Thoracic aorta (tissue), 2 donors: ENCODE results near the gene FGD4. TPM values are rescaled to one million over a fixed set of nuclear protein-coding genes. Genes with fewer than 3 reads are reported as not detected.
"Not testable (repeated sequence)": the region's sequence is repeated elsewhere in the genome, so short reads cannot be mapped to it uniquely, and the experiment has no call there.

Experiments
- ATAC-seq: fragments of 150-250 bp; one replicate; pipeline ENCODE4 v1.8.0; 2017; ENCODE audit warnings: low read depth; ENCODE audit not compliant: insufficient number of reproducible peaks, low FRiP score
- DNase-seq: peaks from one replicate; pipeline ENCODE4 v3.0.0-alpha.2; 2020; ENCODE audit warnings: low spot score
- H3K27ac ChIP-seq, 2 donors: fragments of 200-600 bp; sonication (generic); 1 replicate in 1 of 2; 2 replicates in 1 of 2; pipeline ENCODE4 v1.5.1; 2016; ENCODE audit warnings: mild to moderate bottlenecking in 2 of 2, moderate library complexity in 2 of 2
- H3K27me3 ChIP-seq: fragments of 200-600 bp; sonication (generic); replicated peaks from 2 replicates; pipeline ENCODE4 v1.6.0; 2016; ENCODE audit warnings: mild to moderate bottlenecking; ENCODE audit not compliant: insufficient read depth
- H3K36me3 ChIP-seq: fragments of 200-600 bp; sonication (generic); one replicate; pipeline ENCODE4 v1.5.1; 2016
- H3K4me1 ChIP-seq, 2 donors: fragments of 200-600 bp; sonication (generic); 1 replicate in 1 of 2; 2 replicates in 1 of 2; pipeline versions ENCODE4 v1.5.1 to v1.6.0; 2016; ENCODE audit warnings: low read depth in 2 of 2, mild to moderate bottlenecking in 1 of 2; ENCODE audit not compliant: control insufficient read depth in 1 of 2
- H3K4me3 ChIP-seq: fragments of 200-600 bp; sonication (generic); 2 replicates; pipeline ENCODE4 v1.5.1; 2016; ENCODE audit warnings: mild to moderate bottlenecking
- H3K9me3 ChIP-seq: fragments of 200-600 bp; sonication (generic); 2 replicates; pipeline ENCODE4 v1.5.1; 2016
- CTCF ChIP-seq: fragments of 200-600 bp; sonication (generic); IDR thresholded peaks from one replicate; pipeline ENCODE4 v1.5.1; 2019; ENCODE audit warnings: antibody characterized with exemption
- total RNA-seq, 2 donors: library from RNA; depleted of rRNA; stranded (reverse); fragments of >200 nt; gene quantifications; one replicate each; pipeline versions ENCODE4 v1.1.0 to v1.2.3, GENCODE V29; 2016

Gene FGD4
- total RNA-seq, 2 donors from 2014 or later = 52.7 to 61.6 TPM

- H3K27me3 ChIP-seq = no peaks in the 10 kb centered on the region
- H3K4me3 ChIP-seq = no peak overlapping the region
- no peaks in the 10 kb centered on the region for H3K36me3 ChIP-seq
- no peak for TF ChIP-seq CTCF
- H3K9me3 ChIP-seq = no peaks in the 10 kb centered on the region
- DNase-seq (no peak), ATAC-seq (no peak)
- peaks cover 22 to 32% of the 10 kb centered on the region in 2 donors for H3K4me1 ChIP-seq
- no peak overlapping the region for H3K27ac ChIP-seq
Measured at GRCh38 chr12:32532422-32532821, 133.1 kb downstream of the FGD4 start.

GRCh38 chr12:32532951-32533350, 133.6 kb downstream of the FGD4 start:
- H3K4me1 ChIP-seq = peaks cover 28 to 38% of the 10 kb centered on the region in 2 donors
- ATAC-seq (no peak), DNase-seq (no peak)
- H3K9me3 ChIP-seq = no peaks in the 10 kb centered on the region
- H3K36me3 ChIP-seq = no peaks in the 10 kb centered on the region
- no peak for TF ChIP-seq CTCF
- no peak overlapping the region for H3K4me3 ChIP-seq
- H3K27ac ChIP-seq = peak overlapping the region; percentile 69 to 88
- no peaks in the 10 kb centered on the region for H3K27me3 ChIP-seq

GRCh38 chr12:32533506-32533905, 134.1 kb downstream of the FGD4 start:
- H3K9me3 ChIP-seq, H3K27me3 ChIP-seq, ATAC-seq, H3K36me3 ChIP-seq, DNase-seq: not testable (repeated sequence)
- Histone ChIP-seq H3K4me1 (peaks cover 29 to 43% of the 10 kb centered on the region in 2 donors), H3K27ac (peak overlapping the region; percentile 69 to 88), H3K4me3 (peak overlapping the region; percentile 78)

GRCh38 chr12:32533971-32534590, 134.7 kb downstream of the FGD4 start:
- ATAC-seq (peak; percentile 95), DNase-seq (peak; percentile 52)
- Histone ChIP-seq H3K9me3 (no peaks in the 10 kb centered on the region), H3K36me3 (no peaks in the 10 kb centered on the region), H3K27ac (peak overlapping the region; percentile 78 to 88), H3K4me1 (peaks cover 29 to 46% of the 10 kb centered on the region in 2 donors), H3K4me3 (peak overlapping the region; percentile 78), H3K27me3 (no peaks in the 10 kb centered on the region)
- TF ChIP-seq CTCF = no peak

- Histone ChIP-seq H3K27me3 (no peaks in the 10 kb centered on the region), H3K9me3 (no peaks in the 10 kb centered on the region), H3K4me3 (peak overlapping the region; percentile 78), H3K27ac (peak overlapping the region; percentile 78 to 88), H3K36me3 (no peaks in the 10 kb centered on the region), H3K4me1 (peaks cover 30 to 46% of the 10 kb centered on the region in 2 donors)
- DNase-seq = no peak
- no peak for ATAC-seq
- no peak for TF ChIP-seq CTCF
Measured at GRCh38 chr12:32534698-32535097, 135.3 kb downstream of the FGD4 start.
